GM18951 (cell line): ENCODE measurements around the gene SH3BGRL3.
"Not testable (repeated sequence)": the region's sequence is repeated elsewhere in the genome, so short reads cannot be mapped to it uniquely, and the experiment has no call there.

Experiments used
- POLR2A ChIP-seq: IDR thresholded peaks from 4 replicates; pipeline ENCODE4 v1.6.1; 2011; ENCODE audit warnings: mild to moderate bottlenecking; ENCODE audit not compliant: insufficient read length, insufficient read depth; ENCODE audit errors: extremely low read depth
- in situ Hi-C: fragments of 300-500 bp; cut with MboI; formaldehyde crosslinking; loops from one replicate; pipeline ENCODE4 v1.12.0; 2022; ENCODE audit warnings: low sequenced_read_pairs, mixed read lengths, inconsistent platforms; ENCODE audit not compliant: unreplicated experiment

SH3BGRL3 gene

DNA sequence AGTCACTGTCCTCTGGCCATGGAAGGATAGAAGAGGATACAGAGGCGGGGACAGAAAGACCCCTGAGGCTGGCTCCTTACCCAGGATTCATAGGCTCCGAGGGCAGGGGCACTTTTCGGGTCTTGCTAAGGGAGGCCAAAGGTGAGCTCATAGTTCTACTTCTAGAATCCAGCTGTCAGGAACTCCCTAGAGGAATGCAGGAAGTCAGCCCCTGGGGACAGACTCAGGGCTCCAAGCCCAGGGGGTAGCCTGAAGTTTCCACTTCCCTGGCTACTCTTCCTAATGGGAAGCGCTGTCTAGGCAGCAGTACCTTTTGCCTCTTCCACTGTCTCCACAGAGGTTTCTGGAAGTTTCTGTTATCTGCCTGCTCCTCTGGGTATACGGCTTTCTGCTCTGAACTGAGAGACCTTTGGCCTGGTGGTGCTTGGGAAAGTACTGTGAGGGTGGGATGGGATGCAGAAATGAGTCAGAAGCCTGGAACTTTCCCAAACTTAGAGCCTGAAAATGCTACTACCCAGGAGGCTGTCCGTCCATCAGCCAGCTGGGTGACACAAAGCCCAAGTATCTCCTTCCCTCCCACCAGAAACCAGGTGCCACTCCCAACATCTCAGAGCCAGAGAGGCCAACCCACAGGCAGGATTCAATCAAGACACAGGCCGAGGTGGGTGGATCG is 23.0 kb downstream of the SH3BGRL3 start:
- TF ChIP-seq POLR2A = no peak
- in situ Hi-C loops = no loop called here

DNA sequence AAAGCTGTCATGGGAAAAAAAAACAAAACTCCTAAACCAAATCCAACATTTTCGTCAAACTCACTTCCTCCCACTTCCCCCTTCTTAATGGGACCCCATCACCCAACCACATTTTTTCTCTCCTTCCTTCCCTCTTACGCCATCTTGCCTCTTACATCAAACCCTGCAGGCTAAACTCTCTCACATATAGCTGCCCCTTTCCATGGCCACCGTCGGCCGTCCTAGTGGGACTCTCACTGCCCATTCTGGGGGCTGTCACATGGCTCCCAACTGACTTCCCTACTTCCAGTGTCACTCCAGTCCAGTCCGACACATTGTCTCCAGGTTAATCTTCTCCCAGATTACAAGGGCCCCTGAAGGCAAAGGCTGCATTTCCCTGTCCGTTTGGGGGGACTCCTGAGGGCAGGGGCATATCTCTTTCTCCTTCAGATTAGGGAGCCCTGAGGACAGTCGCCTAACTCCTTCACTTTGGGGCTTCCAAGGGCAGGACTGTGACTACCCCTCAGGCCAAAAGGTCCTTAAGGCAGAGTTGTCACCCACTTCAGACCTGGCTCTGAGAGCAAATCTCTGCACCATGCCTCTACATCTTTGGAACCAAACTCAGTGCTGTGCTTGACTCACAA is 25.9 kb downstream of the SH3BGRL3 start:
- no peak for TF ChIP-seq POLR2A
- in situ Hi-C loops = no loop called here

DNA sequence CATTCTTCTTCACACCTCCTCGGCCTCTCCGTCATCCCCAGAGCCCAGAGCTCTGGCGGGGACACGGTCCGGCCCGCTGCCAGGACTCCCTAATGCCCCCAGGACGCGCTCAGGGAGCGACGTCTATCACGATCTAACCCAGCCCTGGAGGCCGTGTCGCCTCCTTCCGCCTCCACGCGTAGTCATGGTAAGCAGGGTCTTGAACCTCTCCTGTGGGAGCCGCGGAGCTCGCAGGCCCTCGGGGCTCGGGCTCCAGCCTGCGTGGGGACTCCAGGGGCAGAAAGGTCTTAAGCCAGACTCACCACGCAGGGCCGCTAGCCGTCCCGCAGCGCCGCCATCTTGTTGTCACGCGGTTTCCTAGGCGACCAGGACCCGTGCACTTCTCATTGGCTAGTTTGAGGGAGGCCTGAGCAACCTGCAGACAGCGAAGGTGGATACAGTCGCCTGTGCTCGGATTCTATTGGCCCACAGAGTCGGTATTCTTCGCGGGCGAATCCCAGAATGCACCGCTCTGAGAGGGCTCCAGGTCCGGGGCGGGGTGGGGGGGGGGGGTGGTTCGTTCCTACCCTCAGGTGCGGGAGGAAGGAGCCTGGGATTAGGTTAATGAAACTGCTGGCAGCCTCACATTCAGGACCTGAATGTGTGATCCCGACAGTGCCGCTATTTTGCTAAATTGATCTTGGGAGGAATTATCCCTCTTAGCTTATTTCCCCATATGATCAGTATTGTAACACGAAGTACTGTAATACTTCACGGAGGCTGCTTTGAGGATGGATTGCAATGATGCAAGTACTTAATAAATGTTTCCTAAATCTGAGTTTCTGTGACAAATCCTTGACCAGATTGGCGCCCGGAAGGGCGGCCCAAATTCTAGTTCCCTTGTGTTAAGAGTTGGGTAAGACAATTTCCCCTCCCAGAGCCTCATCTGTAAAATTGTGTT is 26.7 kb downstream of the SH3BGRL3 start, which contains the start of gene UBXN11:
Gene UBXN11 (minus strand): TSS at position 347 of the 940 bp plus-strand sequence. CDS start 3,753 bp downstream, outside the sequence.
- TF ChIP-seq POLR2A = peak; percentile 49
- in situ Hi-C loops = no loop called here

DNA sequence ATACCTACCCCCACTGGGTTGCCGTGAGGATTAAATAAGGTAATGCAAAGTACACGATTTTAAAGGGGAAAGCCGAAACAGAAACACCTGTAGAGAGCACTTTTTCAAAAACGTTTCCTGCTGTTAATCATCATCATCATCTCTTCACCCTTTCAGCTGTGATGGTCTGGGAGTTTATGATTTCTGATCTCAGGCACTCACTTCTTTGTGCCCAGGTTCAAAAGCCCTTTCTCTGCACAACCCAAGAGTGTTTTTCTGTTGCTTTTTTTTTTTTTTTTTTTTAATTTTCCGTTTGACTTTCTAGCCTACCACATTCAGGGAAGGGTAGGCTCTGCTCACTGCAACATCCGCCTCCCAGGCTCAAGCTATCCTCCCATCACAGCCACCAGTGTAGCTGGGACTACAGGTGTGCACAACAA is 27.5 kb downstream of the SH3BGRL3 start:
- no peak for TF ChIP-seq POLR2A
- in situ Hi-C loops = no loop called here

DNA sequence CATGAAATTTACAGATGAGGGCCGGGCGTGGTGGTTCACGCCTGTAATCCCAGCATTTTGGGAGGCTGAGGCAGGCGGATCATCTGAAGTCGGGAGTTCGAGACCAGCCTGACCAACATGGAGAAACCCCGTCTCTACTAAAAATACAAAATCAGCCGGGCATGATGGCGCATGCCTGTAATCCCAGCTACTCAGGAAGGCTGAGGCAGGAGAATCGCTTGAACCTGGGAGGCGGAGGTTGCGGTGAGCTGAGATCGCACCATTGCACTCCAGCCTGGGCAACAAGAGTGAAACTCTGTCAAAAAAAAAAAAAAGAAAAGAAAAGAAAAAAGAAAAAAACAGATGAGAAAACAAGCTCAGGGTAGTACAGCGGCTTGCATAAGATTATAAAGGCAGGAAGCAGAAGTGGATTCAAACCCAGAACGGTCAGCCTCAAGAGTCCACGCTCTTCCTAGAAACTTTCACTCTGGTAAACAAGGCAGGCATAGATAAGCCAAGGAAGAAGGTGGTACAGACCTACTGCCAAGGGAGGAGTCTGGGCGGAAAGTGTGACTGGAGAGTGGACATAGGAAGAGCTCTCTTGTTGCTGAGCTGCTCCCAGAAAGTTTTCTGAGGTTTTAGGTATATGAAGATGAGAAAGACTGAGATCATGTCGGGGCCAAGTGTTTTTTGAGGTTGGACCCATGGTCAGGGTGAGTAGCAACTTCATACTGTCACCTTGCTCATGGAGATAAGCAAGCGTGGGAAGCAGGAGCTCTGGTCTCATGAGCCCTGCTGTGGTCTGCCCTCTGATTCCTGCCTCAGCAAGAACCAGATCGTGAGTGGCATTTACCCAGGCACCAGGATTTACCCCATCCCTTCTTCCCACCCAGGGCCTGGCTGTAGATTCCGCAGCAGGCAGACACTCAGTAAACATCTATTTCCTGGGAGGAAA is 28.3 kb downstream of the SH3BGRL3 start:
- in situ Hi-C loops = not testable (repeated sequence)

DNA sequence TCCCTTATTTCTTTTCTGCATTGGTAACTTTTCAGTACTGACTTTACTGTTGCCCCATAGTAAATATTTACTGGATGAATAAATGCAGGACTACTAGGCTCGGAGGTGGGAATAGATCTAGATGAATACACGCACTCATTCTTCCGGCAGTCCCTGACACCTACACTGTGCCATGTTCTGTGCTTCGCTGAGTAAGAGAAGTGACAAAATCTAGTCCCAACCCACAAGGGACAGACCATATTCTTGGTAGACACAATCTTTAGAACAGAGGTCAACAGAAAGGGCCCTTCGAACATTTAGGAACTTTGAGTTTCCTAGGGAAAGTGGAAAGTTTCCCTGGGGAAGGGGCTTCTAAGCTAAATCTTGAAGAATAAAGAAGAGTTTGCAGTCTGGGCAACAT is 34.6 kb downstream of the SH3BGRL3 start:
- TF ChIP-seq POLR2A = no peak
- in situ Hi-C loops = no loop called here

DNA sequence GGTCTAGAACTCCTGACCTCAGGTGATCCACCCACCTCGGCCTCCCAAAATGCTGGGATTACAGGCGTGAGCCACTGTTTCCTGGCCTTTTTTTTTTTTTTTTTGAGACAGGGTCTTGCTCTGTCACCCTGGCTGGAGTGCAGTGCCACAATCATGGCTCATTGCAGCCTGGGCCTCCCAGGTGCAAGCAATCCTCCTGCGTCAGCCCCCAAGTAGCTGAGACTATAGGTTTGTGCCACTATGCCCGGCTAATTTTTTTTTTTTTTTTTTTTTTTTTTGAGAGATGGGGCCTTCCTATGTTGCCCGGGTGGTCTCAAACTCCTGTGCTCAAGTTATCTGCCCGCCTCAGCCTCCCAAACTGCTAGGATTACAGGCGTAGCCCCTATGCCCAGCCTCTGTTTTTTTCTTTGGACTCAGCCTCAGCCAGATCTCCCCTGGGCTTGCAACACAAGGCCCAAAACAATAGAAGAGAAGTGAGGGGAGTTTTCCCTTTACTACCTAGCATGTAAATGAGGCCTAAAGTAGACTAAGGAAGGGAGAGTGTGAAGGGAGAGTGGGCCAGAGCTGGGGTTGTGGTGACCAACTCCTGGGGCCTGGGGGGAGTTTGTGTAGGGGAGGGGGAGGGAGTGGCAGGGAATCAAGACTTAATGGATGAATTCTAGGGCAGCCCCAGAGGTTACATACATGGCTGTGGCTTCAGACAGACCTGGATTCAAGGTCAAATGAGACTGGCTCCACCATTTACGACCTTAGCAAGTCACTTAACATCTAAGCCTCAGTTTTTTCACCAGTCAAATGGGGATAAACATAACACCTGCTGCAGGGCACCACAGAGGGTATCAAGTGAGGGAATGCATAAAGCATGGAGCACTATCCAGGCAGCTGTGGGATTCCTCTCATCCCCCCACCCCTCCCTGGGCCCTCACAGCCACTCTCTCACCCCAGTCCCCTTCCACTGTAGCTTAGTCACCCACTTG is 36.3 kb downstream of the SH3BGRL3 start:
- no peak for TF ChIP-seq POLR2A
- in situ Hi-C loops = no loop called here

DNA sequence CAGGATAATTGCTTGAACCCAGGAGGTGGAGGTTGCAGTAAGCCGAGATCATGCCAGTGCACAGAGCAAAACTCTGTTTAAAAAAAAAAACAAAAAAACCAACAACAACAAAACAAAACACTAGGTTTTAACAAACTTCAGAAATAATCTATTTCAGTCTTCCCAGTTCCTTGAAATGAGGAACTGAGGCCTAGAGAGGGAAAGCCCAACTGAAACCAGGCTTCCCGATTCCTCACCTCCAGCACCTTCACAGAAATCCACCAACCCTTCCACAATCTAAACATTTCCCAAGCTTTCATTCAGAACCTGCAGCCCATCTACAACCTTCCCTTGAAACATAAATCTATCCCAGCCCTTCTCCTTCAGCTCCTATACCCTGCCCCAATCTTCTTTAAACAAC is 37.3 kb downstream of the SH3BGRL3 start:
- no peak for TF ChIP-seq POLR2A
- in situ Hi-C loops = no loop called here

DNA sequence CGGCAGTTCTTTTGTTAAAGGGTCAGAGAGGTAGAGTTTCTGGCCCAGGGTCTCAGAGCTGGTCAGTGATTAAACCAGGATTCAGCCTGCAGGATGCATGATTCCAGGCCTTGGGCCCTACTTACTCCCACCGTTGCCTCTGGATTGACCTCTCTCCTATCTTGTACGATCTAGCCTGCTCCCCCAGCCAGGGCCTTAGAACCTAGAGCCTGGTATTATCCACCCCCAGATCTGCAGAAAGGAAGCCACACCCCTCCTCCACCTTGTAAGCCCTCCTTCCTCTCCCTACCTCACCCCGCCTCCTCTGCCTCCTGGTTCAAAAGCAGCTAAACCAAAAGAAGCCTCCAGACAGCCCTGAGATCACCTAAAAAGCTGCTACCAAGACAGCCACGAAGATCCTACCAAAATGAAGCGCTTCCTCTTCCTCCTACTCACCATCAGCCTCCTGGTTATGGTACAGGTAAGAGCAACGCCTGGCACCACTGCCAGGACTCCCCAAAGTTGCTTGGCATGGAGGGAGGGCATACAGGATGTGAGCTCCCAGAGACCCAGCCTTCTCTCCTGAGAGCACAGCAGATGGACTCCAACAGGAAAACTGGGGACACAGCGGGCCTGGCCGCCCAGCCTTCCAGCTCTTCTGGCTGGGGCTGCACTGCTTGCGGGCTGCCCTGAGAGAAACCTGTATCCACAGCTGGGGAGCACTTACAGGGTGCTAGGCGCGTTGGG is 37.9 kb downstream of the SH3BGRL3 start, which contains the start of gene CD52:
Gene CD52 (plus strand): TSS at position 347 of the 726 bp plus-strand sequence. CDS start 60 bp downstream, at position 407.
- in situ Hi-C loops = no loop called here
- TF ChIP-seq POLR2A = peak; percentile 82

DNA sequence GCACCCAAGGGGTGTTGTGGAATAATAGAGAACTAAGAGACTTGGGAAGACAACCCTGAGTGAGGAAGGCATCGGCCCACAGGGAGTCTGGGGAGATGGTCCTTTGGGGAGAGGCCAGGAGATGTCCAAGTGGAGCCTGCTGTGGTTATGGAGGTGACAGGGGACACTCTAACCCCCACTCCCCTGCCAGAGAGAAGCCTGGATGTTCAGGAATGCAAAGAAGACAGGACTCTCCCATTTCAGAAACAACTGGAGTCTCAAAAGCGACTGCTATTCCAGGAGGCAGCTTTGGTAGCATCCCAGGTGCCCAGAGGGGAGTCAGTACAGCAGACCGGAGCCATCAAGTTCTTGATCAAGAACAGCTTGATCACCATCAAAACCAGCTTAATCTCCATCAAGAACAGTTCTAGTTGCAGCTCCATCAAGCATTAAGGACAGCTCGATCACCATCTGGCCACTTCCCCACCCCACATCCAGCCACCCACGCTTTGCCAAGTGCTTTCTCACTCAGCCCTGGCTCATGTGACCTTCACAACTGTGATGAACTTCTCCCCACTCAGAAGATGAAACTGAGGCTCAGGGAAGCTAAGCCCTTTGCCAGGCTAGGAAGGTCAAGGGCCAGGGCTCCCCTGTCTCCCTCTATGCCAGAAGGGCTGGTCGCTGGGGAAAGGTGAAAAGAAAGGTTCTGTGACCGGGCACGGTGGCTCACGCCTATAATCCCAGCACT is 38.6 kb downstream of the SH3BGRL3 start:
- no peak for TF ChIP-seq POLR2A
- in situ Hi-C loops = no loop called here

DNA sequence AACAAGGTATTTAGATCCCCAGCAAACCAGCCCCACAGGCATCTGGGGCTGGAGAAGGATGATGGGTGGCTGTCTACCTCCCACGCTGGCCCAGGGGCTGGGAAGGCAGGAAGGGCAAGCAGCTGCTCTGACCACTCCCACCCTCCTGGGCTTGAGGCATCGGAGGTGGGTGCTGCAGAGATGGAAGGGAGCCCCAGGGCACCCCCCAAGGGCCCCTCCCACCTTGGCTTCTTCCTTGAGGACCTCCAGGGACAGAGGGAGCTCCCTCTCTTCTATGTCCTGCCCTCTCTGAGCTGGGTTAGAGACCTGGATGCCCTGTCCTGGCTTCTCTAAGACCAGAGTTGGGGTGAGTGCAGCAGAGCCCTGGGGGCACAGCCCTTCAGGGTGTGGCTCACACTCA is 41.0 kb downstream of the SH3BGRL3 start:
- TF ChIP-seq POLR2A = no peak
- in situ Hi-C loops = loop anchor here (5.0 kb wide), 1 partner anchor 34 kb away; no protein-coding TSS in a partner anchor
